Measurements from ENCODE around the gene SLC26A8.
"Not testable (repeated sequence)": the region's sequence is repeated elsewhere in the genome, so short reads cannot be mapped to it uniquely, and the experiment has no call there.

The SLC26A8 gene

DNA sequence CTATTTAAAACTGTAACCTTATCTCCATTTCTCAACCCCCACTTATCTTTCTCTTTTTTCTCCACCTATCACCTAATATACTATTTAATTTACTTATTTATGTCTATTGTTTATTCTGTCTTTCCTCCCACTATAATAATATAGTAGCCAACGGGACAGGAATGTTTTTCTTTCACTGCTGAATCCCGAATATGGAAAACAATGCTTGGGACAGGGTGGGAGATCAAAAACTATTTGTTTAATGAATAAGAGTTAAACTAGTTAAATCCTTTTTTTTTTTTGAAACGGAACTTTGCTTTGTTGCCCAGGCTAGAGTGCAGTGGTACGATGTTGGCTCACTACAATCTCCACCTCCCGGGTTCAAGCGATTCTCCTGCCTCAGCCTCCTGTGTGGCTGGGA, 109.9 kb downstream of the SLC26A8 start:
- DNase-seq (ENCODE audit: low spot score): no peak

DNA sequence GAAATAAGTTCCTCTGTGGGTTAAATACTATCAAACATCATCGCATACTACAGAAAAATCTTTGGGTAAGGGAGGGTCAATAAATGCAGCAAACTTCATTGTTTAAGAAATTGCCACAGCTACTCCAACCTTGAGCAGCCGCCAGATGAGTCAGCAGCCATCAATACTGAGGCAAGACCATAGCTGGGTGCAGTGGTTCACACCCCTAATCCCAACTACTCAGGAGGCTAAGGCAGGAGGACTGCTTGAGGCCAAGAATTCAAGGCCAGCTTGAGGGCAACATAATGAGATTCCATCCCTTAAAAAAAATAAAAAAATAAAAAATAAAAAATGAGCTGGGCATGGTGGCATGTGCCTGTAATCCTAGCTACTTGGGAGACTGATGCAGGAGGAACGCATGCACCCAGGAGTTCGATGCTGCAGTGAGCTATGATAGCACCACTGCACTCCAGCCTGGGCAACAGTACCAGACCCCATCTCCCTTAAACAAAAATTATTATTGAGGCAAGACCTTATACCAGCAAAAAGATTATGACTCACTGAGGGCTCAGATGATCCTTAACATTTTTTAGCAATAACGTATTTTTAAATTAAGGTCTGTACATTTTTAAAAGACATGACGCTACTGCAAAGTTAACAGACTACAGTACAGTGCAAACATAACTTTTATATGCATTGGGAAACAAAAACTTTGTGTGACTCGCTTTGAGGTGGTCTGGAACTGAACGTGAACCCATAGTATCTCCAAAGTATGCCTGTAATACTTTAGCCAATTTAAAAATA, 112.4 kb downstream of the SLC26A8 start:
- DNase-seq (ENCODE audit: low spot score): no peak

DNA sequence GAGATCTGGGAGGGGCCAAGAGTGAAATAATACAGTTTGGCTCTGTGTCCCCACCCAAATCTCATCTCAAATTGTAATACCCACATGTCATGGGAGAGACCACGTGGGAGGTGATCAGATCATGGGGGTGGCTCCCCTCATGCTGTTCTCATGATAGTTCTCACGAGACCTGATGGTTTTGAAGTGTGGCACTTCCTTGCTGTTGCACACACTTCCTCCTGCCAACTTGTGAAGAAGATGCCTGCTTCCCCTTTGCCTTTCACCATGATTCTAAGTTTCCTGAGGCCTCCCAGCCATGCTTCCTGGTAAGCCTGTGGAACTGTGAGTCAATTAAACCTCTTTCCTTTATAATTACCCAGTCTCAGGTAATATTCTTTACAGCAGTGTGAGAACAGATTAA, 114.9 kb downstream of the SLC26A8 start:
- DNase-seq (ENCODE audit: low spot score): not testable (repeated sequence)

DNA sequence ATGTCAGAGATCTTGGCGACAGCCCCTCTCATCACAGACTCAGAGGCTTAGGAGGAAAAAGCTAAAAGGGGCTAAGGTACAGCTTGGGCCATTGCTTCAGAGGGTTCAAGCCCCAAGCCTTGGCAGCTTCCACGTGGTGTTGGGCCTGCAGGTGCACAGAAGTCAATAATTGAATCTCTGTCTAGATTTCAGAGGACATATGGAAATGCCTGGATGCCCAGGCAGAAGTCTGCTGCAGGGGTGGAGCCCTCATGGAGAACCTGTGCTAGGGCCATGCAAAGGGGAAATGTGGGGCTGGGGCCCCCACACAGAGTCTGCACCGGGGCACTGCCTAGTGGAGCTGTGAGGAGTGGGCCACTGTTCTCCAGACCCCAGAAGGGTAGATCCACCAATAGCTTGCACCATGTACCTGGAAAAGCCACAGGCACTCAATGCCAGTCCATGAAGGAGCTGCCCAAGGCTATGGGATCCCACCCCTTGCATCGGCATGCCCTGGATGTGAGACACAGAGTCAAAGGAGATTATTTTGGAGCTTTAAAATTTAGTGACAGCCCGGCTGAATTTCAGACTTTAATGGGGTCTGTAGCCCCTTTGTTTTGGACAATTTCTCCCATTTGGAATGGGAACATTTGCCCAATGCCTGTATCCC, 115.6 kb downstream of the SLC26A8 start:
- not testable (repeated sequence) for DNase-seq (ENCODE audit: low spot score)

DNA sequence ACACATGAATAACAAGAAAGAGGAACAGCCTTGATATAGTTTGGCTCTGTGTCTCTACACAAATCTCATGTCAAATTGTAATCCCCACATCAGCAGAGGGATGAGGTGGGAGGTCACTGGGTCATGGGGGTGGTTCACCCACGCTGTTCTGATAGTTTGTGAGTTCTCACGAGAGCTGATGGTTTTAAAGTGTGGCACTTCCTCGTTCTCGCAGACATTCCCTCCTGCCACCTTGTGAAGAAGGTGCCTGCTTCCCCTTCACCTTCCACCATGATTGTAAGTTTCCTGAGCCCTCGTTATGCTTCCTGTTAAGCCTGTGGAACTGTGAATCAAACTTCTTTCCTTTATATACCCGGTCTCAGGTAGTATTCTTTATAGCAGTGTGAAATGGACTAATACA, 116.7 kb downstream of the SLC26A8 start:
- DNase-seq (ENCODE audit: low spot score): no peak

DNA sequence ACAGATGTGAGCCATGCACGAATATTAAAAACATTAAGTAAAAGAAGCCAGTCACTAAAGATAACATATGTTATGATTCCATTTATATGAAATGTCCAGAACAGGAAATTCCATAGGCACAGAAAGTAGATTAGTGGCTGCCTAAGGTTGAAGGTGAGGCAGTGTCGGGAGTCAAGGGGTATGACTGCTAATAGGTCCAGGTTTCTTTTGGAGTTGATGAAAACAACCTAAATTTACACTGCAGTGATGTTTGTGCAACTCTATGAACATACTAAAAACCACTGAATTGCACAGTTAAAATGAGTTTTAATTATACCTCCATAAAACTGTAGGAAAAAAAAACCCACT, 118.0 kb downstream of the SLC26A8 start:
- DNase-seq (ENCODE audit: low spot score): no peak

DNA sequence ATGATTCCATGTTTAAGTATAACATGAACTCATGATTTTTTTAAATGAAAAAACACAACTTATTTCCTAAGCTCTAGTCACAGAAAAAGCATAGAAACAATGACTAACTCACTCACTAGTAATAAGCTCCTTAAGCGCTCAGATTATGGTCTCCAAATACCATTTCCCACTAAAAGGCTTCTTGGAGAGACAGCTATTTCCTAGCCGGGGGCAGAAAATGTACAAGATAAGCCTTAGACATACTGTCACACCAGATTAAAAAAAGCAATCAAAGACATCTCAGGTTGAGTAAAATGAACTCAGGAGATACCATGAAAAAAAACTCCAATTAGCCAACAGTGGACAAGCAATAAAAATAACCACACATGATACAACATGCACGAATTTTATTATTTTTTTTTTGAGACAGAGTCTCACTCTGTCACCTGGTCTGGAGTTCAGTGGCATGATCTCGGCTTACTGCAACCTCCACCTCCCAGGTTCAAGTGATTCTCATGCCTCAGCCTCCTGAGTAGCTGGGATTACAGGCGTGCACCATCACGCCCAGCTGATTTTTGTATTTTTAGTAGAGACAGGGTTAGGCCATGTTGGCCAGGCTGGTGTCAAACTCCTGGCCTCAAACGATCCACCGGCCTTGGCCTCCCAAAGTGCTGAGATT, 118.5 kb downstream of the SLC26A8 start:
- DNase-seq (ENCODE audit: low spot score): no peak

DNA sequence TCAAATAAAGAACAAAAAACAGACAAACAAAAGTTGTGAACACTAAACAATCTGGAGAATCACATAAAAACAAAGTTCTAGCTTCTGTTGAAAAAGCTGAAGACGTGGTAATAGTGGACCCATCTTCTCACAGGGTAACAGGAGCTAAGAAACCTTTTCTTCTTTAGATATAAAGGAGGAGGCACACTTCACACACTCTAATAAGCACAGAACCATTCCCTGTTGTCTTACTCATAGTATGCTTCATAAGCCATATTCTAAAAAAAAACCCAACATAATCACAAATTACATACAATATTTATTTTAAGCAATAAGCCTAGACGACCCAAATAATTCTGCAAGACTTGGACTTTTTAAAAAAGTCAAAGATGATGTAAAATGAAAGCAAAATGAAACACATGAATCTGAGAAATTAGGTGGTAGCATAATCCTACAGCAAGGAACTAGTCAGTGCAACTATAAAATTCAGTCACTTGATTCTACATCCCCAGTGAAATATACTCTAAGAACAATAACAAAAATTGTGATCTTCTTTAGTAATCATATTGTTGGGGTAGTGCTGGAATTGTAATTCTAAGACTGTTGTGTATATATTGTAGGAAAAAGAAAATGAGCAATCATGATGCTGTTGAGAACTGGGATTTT, 119.2 kb downstream of the SLC26A8 start:
- DNase-seq (ENCODE audit: low spot score): no peak

DNA sequence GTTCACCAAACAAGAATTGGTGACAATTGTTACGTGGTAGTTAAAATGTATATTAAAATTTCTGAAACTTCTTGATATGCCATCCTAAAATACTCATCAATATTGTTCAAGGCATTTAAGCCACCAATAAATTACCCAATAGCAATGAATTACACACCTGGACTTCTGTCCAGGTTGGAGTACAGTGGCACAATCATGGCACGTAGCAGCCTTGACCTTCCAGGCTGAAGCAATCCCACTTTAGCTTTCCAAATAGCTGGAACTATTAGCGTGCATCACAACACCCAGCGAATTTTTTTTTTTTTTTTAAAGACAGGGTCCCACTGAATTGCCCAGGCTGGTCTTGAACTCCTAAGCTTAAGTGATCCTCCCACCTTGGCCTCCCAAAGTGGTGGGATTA, 120.8 kb downstream of the SLC26A8 start:
- no peak for DNase-seq (ENCODE audit: low spot score)

DNA sequence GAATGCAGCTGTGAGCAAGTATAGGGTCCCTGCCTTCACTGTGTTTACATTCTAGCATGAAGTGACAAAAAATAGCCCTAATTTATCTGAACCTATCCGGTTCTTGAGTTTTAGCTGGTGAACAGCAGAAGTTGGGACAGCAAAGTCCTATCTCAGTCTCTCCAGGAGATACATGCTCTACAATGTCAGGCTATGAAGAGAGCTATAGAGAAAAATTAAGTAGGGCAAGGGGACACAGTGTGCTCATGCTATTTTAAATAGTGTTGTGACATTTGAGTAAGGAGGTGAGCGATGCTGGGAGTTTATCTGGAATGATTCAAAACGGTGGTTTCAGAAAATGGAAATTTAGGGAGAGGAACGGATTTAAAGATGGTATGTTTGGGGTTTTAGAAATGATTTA, 124.0 kb downstream of the SLC26A8 start:
- DNase-seq (ENCODE audit: low spot score): no peak

DNA sequence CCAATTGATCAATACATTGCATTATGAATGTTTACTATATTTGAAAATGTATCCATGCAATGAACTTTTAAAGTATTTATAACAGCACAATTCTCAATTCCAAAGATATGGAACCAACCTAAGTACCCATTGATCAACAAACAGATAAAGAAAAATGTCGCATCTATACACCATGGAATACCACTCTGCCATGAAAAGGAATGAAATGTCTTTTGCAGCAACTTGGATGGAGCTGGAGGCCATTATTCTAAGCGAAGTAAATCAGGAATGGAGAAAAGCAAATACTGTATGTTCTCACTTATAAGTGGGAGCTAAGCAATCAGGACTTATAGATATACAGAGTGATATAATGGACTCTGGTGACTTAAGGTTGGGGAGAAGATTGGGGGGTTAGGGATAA, 126.4 kb downstream of the SLC26A8 start:
- no peak for DNase-seq (ENCODE audit: low spot score)

DNA sequence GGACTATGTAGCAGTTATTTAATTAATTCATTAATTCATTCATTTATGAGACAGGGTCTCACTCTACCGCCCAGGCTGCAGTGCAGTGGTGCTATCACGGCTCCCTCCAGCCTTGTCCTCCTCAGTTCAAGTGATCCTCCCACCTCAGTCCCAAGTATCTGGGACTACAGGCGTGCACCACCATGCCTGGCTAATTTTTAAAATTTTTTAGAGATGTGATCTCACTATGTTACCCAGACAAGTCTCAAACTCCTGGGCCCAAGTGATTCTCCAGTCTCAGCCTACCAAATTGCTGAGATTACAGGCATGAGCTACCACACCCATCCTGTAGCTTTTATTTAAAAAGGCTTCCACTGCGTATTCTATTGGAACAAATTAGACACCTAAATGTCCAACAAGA, 127.0 kb downstream of the SLC26A8 start:
- no peak for DNase-seq (ENCODE audit: low spot score)

DNA sequence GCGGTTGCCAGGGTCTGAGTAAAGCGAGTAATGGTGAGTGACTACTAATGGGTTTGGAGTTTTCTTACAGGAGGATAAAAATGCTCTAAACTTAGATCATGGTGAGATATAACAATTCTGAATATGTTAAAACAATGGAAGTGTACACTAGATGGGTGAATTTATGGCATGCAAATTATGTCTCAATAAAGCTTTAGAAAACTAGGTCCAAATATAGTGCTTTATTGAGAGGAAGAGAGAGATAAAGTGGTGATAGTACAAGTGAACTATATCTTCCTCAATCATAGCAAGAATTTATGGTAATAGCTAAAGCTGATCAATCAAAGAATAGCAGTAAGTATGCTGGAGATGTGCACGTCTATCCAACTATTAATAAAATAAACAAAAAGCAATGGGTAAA, 127.4 kb downstream of the SLC26A8 start:
- no peak for DNase-seq (ENCODE audit: low spot score)

DNA sequence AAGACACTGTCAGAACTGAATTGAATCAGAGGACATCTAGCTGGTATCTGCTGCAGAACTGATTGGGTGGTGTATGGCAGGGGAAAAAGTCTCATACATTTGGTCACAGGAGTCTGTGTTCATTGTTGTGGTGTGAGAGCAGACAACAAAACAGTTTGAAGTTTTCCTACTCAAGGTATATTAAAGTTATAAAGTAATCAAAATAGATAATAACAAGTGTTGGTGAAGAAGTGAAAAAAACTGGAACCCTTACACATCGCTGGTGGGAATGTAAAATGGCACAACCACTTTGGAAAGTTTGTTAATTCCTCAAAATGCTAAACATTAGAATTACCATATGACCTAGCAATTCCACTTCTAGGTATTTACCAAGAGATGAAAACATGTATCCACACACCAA, 128.2 kb downstream of the SLC26A8 start:
- no peak for DNase-seq (ENCODE audit: low spot score)

DNA sequence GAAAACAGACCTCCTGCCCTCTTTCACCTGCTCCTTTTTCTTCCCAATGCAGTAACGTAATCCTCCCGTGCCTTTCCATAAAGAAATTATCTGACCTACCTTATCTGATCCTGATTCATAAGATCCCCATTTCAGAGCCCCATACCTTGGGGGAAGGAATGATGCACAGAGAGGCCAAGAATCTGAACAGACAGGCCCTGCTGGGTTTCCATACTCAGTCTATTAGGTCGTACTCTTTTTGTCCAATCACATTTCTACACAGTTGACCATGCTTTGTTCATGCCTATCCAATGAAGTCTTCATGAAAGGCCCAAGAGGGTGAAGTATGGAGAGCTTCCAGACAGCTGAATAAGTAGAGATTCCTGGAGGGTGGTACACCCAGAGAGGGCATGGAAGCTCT, 128.9 kb downstream of the SLC26A8 start:
- DNase-seq (ENCODE audit: low spot score): no peak

DNA sequence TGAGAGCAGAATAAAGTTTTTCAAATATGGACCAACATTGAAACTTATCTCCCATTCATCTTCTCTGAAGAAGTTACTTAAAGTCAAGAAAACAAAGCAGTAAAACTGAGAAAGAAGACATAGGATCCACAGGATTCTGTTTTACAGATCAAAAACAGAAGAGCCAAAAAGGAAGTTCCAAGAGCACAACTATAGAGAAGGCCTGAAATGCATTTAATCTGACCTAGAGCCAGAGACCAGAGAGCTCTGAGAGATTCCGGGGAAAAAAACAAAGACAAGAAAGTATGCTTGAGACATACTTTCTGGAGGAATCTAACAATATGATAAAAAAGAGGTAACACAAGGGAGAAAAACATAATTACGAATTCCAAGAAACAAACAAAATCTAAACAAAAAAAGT, 129.7 kb downstream of the SLC26A8 start:
- DNase-seq (ENCODE audit: low spot score): no peak
